Adrenal gland (tissue), 5 donors: ENCODE results near the gene BLTP1.

Source experiments
- POLR2A ChIP-seq, 2 donors: fragments of 450-650 bp; IDR thresholded peaks; one replicate each; pipeline ENCODE4 v1.6.1; 2017; ENCODE audit warnings: antibody characterized with exemption in 2 of 2, mild to moderate bottlenecking in 2 of 2, moderate library complexity in 1 of 2
- TF ChIP-seq, protein P1 (sequence below), 6 experiments: fragments of 450-650 bp in 4 of 6; fragments of 200-600 bp in 2 of 6; sonication (generic) in 1 of 6; IDR thresholded peaks; 1 replicate in 5 of 6; 2 replicates in 1 of 6; pipeline versions ENCODE4 v1.5.1 to v1.8.0; 2016 to 2021; ENCODE audit warnings: antibody characterized with exemption in 6 of 6, mild to moderate bottlenecking in 2 of 6, moderate library complexity in 1 of 6
- donor health status: DM: no; HTN: no; CAD: no.

DNA sequence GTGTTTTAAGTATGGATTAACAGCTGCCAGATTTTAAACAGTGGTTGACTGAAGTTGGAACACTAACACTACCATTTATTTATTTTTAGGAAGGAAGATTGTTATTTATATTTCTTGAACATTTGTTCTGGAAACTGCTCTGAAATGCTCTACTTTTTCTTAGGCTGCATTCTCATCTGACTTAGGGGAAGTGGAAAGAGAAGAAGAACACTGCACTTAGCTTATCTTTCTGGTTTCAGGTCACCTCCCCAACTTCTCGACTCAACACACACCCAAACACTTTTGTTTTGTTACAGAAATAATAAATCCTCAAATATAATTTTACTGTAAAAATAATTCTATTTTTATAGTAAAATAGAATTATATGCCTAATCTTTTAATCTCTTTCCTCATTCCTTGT lies 18.6 kb downstream of the BLTP1 start:
- TF ChIP-seq, protein P1, sequence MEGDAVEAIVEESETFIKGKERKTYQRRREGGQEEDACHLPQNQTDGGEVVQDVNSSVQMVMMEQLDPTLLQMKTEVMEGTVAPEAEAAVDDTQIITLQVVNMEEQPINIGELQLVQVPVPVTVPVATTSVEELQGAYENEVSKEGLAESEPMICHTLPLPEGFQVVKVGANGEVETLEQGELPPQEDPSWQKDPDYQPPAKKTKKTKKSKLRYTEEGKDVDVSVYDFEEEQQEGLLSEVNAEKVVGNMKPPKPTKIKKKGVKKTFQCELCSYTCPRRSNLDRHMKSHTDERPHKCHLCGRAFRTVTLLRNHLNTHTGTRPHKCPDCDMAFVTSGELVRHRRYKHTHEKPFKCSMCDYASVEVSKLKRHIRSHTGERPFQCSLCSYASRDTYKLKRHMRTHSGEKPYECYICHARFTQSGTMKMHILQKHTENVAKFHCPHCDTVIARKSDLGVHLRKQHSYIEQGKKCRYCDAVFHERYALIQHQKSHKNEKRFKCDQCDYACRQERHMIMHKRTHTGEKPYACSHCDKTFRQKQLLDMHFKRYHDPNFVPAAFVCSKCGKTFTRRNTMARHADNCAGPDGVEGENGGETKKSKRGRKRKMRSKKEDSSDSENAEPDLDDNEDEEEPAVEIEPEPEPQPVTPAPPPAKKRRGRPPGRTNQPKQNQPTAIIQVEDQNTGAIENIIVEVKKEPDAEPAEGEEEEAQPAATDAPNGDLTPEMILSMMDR (IDR thresholded peaks at IDR 0.05): no peak
- no peak for TF ChIP-seq POLR2A (IDR thresholded peaks at IDR 0.05)
